Smooth muscle cell of the umbilical artery (primary cell): ENCODE measurements around the gene ASGR2. TPM values are rescaled to one million over a fixed set of nuclear protein-coding genes. Genes with fewer than 3 reads are reported as not detected.

Source experiments
- total RNA-seq: library from RNA; depleted of rRNA; stranded (reverse); fragments of >200 nt; gene quantifications from 2 replicates; pipeline ENCODE4 v1.2.3, GENCODE V29; 2014

The ASGR2 gene
- total RNA-seq = not detected in 2 replicates

DNA sequence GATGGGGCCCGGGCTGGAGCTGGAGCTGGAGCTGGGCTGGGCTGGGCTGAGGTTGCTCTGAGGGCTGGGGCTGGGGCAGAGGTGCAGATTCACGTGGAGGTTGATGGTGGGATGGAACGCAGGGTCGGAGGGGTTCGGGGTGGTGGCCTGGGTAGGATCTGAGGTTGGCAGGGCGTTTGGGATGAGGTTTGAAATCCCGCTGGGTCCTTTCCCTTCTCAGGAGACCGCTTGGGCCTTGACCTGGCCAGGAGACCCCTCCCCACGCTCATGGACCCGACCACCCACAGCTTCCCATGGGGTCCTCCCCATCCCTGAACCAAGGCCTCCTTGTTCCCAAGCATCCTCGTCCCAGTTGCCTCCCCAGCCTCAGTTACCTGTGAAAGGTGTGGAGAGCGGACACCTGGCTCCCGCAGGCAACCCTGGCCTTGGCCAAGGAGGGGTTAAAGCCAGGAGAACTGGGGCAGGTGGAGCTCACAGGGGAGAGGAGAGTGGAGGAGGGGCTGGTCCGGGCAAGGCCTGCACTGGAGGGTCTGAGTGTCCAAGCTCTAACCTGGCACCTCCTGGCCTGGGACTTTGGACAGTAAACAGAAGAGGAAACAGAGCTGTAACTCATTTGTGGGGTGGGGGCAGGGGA is at the start of gene ASGR2:
Gene ASGR2 (minus strand): TSS at position 582 of the 634 bp plus-strand sequence. CDS start 582 bp downstream, outside the sequence.

GRCh38 chr17:7079581-7080455 is 34.8 kb downstream of the ASGR2 start, which contains the start of gene CLEC10A:
TSS of gene CLEC10A (minus strand) at chr17:7080251. CDS start at chr17:7078812, 1,439 bp downstream.

Other genes starting within 250 kb of the ASGR2 start
- gene ALOX12, start 118.8 kb downstream of the ASGR2 start, total RNA-seq = not detected in 2 replicates
- gene RNASEK, start 102.2 kb downstream of the ASGR2 start, total RNA-seq = 32.4 and 46.7 TPM in 2 replicates
- gene BCL6B, start 91.8 kb downstream of the ASGR2 start, total RNA-seq = under 0.01 TPM in 1 of 2 replicates, not detected in the other
- gene SLC16A13, start 78.8 kb downstream of the ASGR2 start, total RNA-seq = 0.59 and 1.2 TPM in 2 replicates
- gene SLC16A11, start 70.7 kb downstream of the ASGR2 start, total RNA-seq = 0.30 TPM in 1 of 2 replicates, not detected in the other
- gene CLEC10A, start 34.6 kb downstream of the ASGR2 start, total RNA-seq = not detected in 2 replicates
- gene ASGR1, start 64.5 kb upstream of the ASGR2 start, total RNA-seq = 1.1 and 1.2 TPM in 2 replicates
- 28.8 and 39.5 TPM in 2 replicates for gene DLG4, start 105.0 kb upstream of the ASGR2 start, total RNA-seq
- 209 and 256 TPM in 2 replicates for gene ACADVL, start 105.1 kb upstream of the ASGR2 start, total RNA-seq
- gene DVL2, start 119.7 kb upstream of the ASGR2 start, total RNA-seq = 60.4 and 61.2 TPM in 2 replicates
- 33.0 and 41.3 TPM in 2 replicates for gene PHF23, start 124.6 kb upstream of the ASGR2 start, total RNA-seq
- gene GABARAP, start 127.6 kb upstream of the ASGR2 start, total RNA-seq = 153 and 179 TPM in 2 replicates
- gene CTDNEP1, start 136.9 kb upstream of the ASGR2 start, total RNA-seq = 32.1 and 51.9 TPM in 2 replicates
- 23.2 and 30.9 TPM in 2 replicates for gene ELP5, start 137.4 kb upstream of the ASGR2 start, total RNA-seq
- gene CLDN7, start 147.7 kb upstream of the ASGR2 start, total RNA-seq = 0.60 TPM in 1 of 2 replicates, not detected in the other
- gene SLC2A4, start 166.9 kb upstream of the ASGR2 start, total RNA-seq = not detected in 2 replicates
- gene YBX2, start 179.8 kb upstream of the ASGR2 start, total RNA-seq = not detected in 2 replicates
- 513 and 520 TPM in 2 replicates for gene EIF5A, start 192.8 kb upstream of the ASGR2 start, total RNA-seq
- 24.6 and 29.5 TPM in 2 replicates for gene GPS2, start 200.5 kb upstream of the ASGR2 start, total RNA-seq
- gene NEURL4, start 214.5 kb upstream of the ASGR2 start, total RNA-seq = 20.8 and 24.0 TPM in 2 replicates
- 0.09 and 4.8 TPM in 2 replicates for gene ACAP1, start 221.7 kb upstream of the ASGR2 start, total RNA-seq
- 14.6 and 15.1 TPM in 2 replicates for gene KCTD11, start 237.3 kb upstream of the ASGR2 start, total RNA-seq
- gene TMEM95, start 240.3 kb upstream of the ASGR2 start, total RNA-seq = not detected in 2 replicates